H1 (cell line): ENCODE measurements around the gene SYDE2. TPM values are rescaled to one million over a fixed set of nuclear protein-coding genes. Genes with fewer than 3 reads are reported as not detected.
A peak's percentile ranks its signal among the peaks of the same experiment; 100 is the strongest.

ENCODE experiments used
- CTCF ChIA-PET: fragments of 300-600 bp; sonication (Branson Sonifier 250); formaldehyde crosslinking; loops from one replicate; lab custom pipeline; 2021; ENCODE audit not compliant: partially characterized antibody; lab: Charles Lee
- POLR2A ChIA-PET: fragments of 300-600 bp; sonication (Branson Sonifier 250); formaldehyde crosslinking; loops from one replicate; lab custom pipeline; 2021; ENCODE audit warnings: inconsistent platforms; ENCODE audit not compliant: partially characterized antibody; lab: Charles Lee
- DNase-seq, 2 experiments: peaks; one replicate each; pipeline versions ENCODE4 v3.0.0 to v3.0.0-alpha.2; 2010 to 2022; ENCODE audit warnings: low spot score in 2 of 2, low read depth in 1 of 2, mixed read lengths in 1 of 2
- FAIRE-seq: peaks from 2 replicates; lab custom pipeline; 2011; peaks lifted over from hg19 to GRCh38; lab: Jason Lieb, UNC
- H2AFZ ChIP-seq: 2 replicates; pipeline ENCODE4 v1.8.1; 2012; ENCODE audit warnings: low read length, inconsistent platforms
- H2AK5ac ChIP-seq: 2 replicates; pipeline ENCODE4 v1.6.1; 2013; ENCODE audit warnings: low read depth, low read length
- H2BK120ac ChIP-seq: replicated peaks from 2 replicates; pipeline ENCODE3; 2013; ENCODE audit warnings: low read depth, low read length, inconsistent platforms
- H2BK12ac ChIP-seq: 2 replicates; pipeline ENCODE4 v1.6.1; 2013; ENCODE audit warnings: low read depth, low read length
- H2BK15ac ChIP-seq: 2 replicates; pipeline ENCODE4 v1.6.1; 2013; ENCODE audit warnings: low read length
- H2BK20ac ChIP-seq: 2 replicates; pipeline ENCODE4 v1.6.1; 2013; ENCODE audit warnings: low read length
- H2BK5ac ChIP-seq: 2 replicates; pipeline ENCODE4 v1.6.1; 2013; ENCODE audit warnings: low read depth, low read length
- H3K14ac ChIP-seq: 2 replicates; pipeline ENCODE4 v1.6.1; 2013; ENCODE audit warnings: inconsistent platforms; ENCODE audit not compliant: insufficient read length
- H3K18ac ChIP-seq: 2 replicates; pipeline ENCODE4 v1.6.1; 2013; ENCODE audit warnings: low read length; ENCODE audit errors: extremely low read depth
- H3K23ac ChIP-seq: 2 replicates; pipeline ENCODE4 v1.6.1; 2013; ENCODE audit warnings: inconsistent platforms; ENCODE audit not compliant: insufficient read length
- H3K23me2 ChIP-seq: 2 replicates; pipeline ENCODE4 v1.6.1; 2013; ENCODE audit warnings: low read depth, low read length
- H3K27ac ChIP-seq: 2 replicates; pipeline ENCODE4 v1.6.1; 2011; ENCODE audit warnings: low read depth, low read length, inconsistent platforms
- H3K27me3 ChIP-seq, 4 experiments: replicated peaks in 1 of 4; 1 replicate in 1 of 4; 2 replicates in 3 of 4; pipeline versions ENCODE4 v1.6.1 to v1.8.1; 2011 to 2013; ENCODE audit warnings: low read length in 3 of 4, mild to moderate bottlenecking in 3 of 4, inconsistent platforms in 2 of 4, mixed read lengths in 2 of 4, moderate library complexity in 1 of 4; ENCODE audit not compliant: control insufficient read depth in 3 of 4, insufficient read depth in 3 of 4; ENCODE audit errors: extremely low read depth in 1 of 4
- H3K36me3 ChIP-seq, 4 experiments: 2 replicates each; pipeline versions ENCODE4 v1.6.1 to v1.8.1; 2011 to 2013; ENCODE audit warnings: mild to moderate bottlenecking in 4 of 4, low read length in 3 of 4, moderate library complexity in 2 of 4, control low read depth in 1 of 4, inconsistent platforms in 1 of 4; ENCODE audit not compliant: insufficient read depth in 4 of 4, control insufficient read depth in 2 of 4
- H3K4ac ChIP-seq: replicated peaks from 2 replicates; pipeline ENCODE3; 2013; ENCODE audit warnings: low read length, low read depth, mixed read lengths, inconsistent platforms; ENCODE audit not compliant: insufficient read length
- H3K4me1 ChIP-seq, 4 experiments: replicated peaks in 1 of 4; 1 replicate in 1 of 4; 2 replicates in 3 of 4; pipeline versions ENCODE4 v1.6.1 to v1.8.1; 2011 to 2013; ENCODE audit warnings: low read length in 3 of 4, inconsistent platforms in 2 of 4, mixed read lengths in 1 of 4; ENCODE audit not compliant: insufficient read depth in 4 of 4, control insufficient read depth in 3 of 4
- H3K4me2 ChIP-seq, 2 experiments: 2 replicates each; pipeline versions ENCODE4 v1.6.1 to v1.8.1; 2011 to 2013; ENCODE audit warnings: low read depth in 2 of 2, low read length in 2 of 2, control low read depth in 1 of 2, inconsistent platforms in 1 of 2, mild to moderate bottlenecking in 1 of 2; ENCODE audit not compliant: insufficient read depth in 1 of 2
- H3K4me3 ChIP-seq, 4 experiments: fragments of 200-600, 300-600 bp in 1 of 4; sonication (generic), shearing (Covaris generic), sonication (Bioruptor Twin) in 1 of 4; 2 replicates each; pipeline versions ENCODE4 v1.5.1 to v1.8.1; 2011 to 2016; ENCODE audit warnings: low read length in 4 of 4, low read depth in 3 of 4, control low read depth in 2 of 4, inconsistent platforms in 2 of 4, mild to moderate bottlenecking in 2 of 4, mixed read lengths in 1 of 4, moderate library complexity in 1 of 4; ENCODE audit not compliant: insufficient read depth in 2 of 4; ENCODE audit errors: extremely low read depth in 1 of 4
- H3K56ac ChIP-seq: replicated peaks from 2 replicates; pipeline ENCODE3; 2013; ENCODE audit warnings: low read depth, mild to moderate bottlenecking, mixed read lengths, low read length, inconsistent platforms; ENCODE audit not compliant: insufficient read length
- H3K79me1 ChIP-seq: 2 replicates; pipeline ENCODE4 v1.6.1; 2013; ENCODE audit warnings: low read depth, low read length, control low read depth
- H3K79me2 ChIP-seq, 2 experiments: 2 replicates each; pipeline versions ENCODE4 v1.6.1 to v1.8.1; 2012 to 2013; ENCODE audit warnings: low read length in 2 of 2, mild to moderate bottlenecking in 2 of 2, inconsistent platforms in 1 of 2; ENCODE audit not compliant: insufficient read depth in 2 of 2, control insufficient read depth in 1 of 2
- H3K9ac ChIP-seq, 4 experiments: replicated peaks in 1 of 4; 1 replicate in 1 of 4; 2 replicates in 3 of 4; pipeline versions ENCODE4 v1.6.1 to v1.8.1; 2011 to 2013; ENCODE audit warnings: low read depth in 3 of 4, low read length in 3 of 4, control low read depth in 2 of 4, mild to moderate bottlenecking in 2 of 4, moderate library complexity in 2 of 4, inconsistent platforms in 1 of 4; ENCODE audit errors: extremely low read depth in 1 of 4
- H3K9me3 ChIP-seq, 2 experiments: 2 replicates each; pipeline versions ENCODE4 v1.6.1 to v1.8.1; 2012 to 2013; ENCODE audit warnings: mild to moderate bottlenecking in 2 of 2, moderate library complexity in 2 of 2, control low read depth in 1 of 2, inconsistent platforms in 1 of 2, low read depth in 1 of 2, low read length in 1 of 2, mixed read lengths in 1 of 2; ENCODE audit not compliant: insufficient read depth in 2 of 2
- H4K20me1 ChIP-seq, 2 experiments: replicated peaks in 1 of 2; 2 replicates each; pipeline versions ENCODE3 to v1.8.1; 2011 to 2013; ENCODE audit warnings: inconsistent platforms in 2 of 2, low read length in 2 of 2, mild to moderate bottlenecking in 1 of 2; ENCODE audit not compliant: insufficient read depth in 2 of 2, control insufficient read depth in 1 of 2
- H4K5ac ChIP-seq: 2 replicates; pipeline ENCODE4 v1.6.1; 2013; ENCODE audit warnings: low read length, low read depth, mixed read lengths, inconsistent platforms; ENCODE audit not compliant: insufficient read length
- H4K8ac ChIP-seq: 2 replicates; pipeline ENCODE4 v1.8.0; 2013; ENCODE audit warnings: mild to moderate bottlenecking, moderate library complexity, low read length, inconsistent platforms; ENCODE audit not compliant: insufficient read depth; ENCODE audit errors: extremely low read depth
- H4K91ac ChIP-seq: replicated peaks from 2 replicates; pipeline ENCODE3; 2013; ENCODE audit warnings: low read length, mixed read lengths, inconsistent platforms; ENCODE audit not compliant: insufficient read length
- BACH1 ChIP-seq: IDR thresholded peaks from 2 replicates; pipeline ENCODE4 v1.6.1; 2012; ENCODE audit warnings: low read length, improper control_type of control experiment
- BCL11A ChIP-seq, 2 experiments: IDR thresholded peaks; one replicate each; pipeline ENCODE4 v1.6.1; 2011; ENCODE audit warnings: low read depth in 2 of 2, low read length in 2 of 2, mild to moderate bottlenecking in 2 of 2
- BRCA1 ChIP-seq: IDR thresholded peaks from 2 replicates; pipeline ENCODE4 v1.6.1; 2012; ENCODE audit warnings: low read depth, low read length, improper control_type of control experiment
- CHD2 ChIP-seq: IDR thresholded peaks from 2 replicates; pipeline ENCODE4 v1.6.1; 2012; ENCODE audit warnings: low read length, improper control_type of control experiment
- FOSL1 ChIP-seq: IDR thresholded peaks from 2 replicates; pipeline ENCODE4 v1.6.1; 2011; ENCODE audit warnings: mild to moderate bottlenecking, low read depth, low read length, moderate library complexity; ENCODE audit not compliant: insufficient read depth
- HDAC2 ChIP-seq, 2 experiments: fragments of 300-600 bp in 1 of 2; sonication (generic) in 1 of 2; IDR thresholded peaks; 2 replicates each; pipeline ENCODE4 v1.6.1; 2011 to 2012; ENCODE audit warnings: low read depth in 2 of 2, low read length in 2 of 2, mild to moderate bottlenecking in 2 of 2, moderate library complexity in 2 of 2, borderline replicate concordance in 1 of 2, inconsistent platforms in 1 of 2
- KDM4A ChIP-seq: IDR thresholded peaks from one replicate; pipeline ENCODE4 v1.7.1; 2012; ENCODE audit warnings: low read depth, mild to moderate bottlenecking, moderate library complexity, low read length, inconsistent platforms; ENCODE audit not compliant: severe bottlenecking
- NANOG ChIP-seq: IDR thresholded peaks from 2 replicates; pipeline ENCODE4 v1.6.1; 2011; ENCODE audit warnings: low read length, low read depth, mild to moderate bottlenecking, inconsistent platforms; ENCODE audit not compliant: insufficient read depth, poor library complexity, severe bottlenecking
- NRF1 ChIP-seq: IDR thresholded peaks from 2 replicates; pipeline ENCODE4 v1.6.1; 2011; ENCODE audit warnings: mild to moderate bottlenecking, low read depth, low read length, improper control_type of control experiment
- POLR2A ChIP-seq, 2 experiments: IDR thresholded peaks; 1 replicate in 1 of 2; 2 replicates in 1 of 2; pipeline ENCODE4 v1.6.1; 2011; ENCODE audit warnings: low read depth in 2 of 2, low read length in 2 of 2, mild to moderate bottlenecking in 2 of 2; ENCODE audit errors: control extremely low read depth in 1 of 2
- RNF2 ChIP-seq: fragments of 200-900, 300-1000 bp; sonication (generic); IDR thresholded peaks from 2 replicates; pipeline ENCODE4 v1.7.1; 2016; ENCODE audit warnings: borderline replicate concordance, low read depth, mild to moderate bottlenecking, antibody characterized with exemption, low read length; ENCODE audit not compliant: poor library complexity, severe bottlenecking; ENCODE audit errors: missing control alignments
- SIRT6 ChIP-seq: IDR thresholded peaks from one replicate; pipeline ENCODE4 v1.7.1; 2012; ENCODE audit warnings: low read length, inconsistent platforms
- SP4 ChIP-seq: IDR thresholded peaks from 2 replicates; pipeline ENCODE4 v1.6.1; 2012; ENCODE audit warnings: low read length, inconsistent platforms
- SRF ChIP-seq: IDR thresholded peaks from 2 replicates; pipeline ENCODE4 v1.6.1; 2011; ENCODE audit warnings: mild to moderate bottlenecking, low read depth, low read length, moderate library complexity
- TEAD4 ChIP-seq: IDR thresholded peaks from 2 replicates; pipeline ENCODE4 v1.6.1; 2012; ENCODE audit warnings: low read depth, low read length, inconsistent platforms, mixed read lengths
- WGBS, 2 experiments: shearing (Covaris generic) in 1 of 2; methylation state at CpG; one replicate each; pipeline versions ENCODE4 v1.1.6 to v1.1.7; 2013 to 2015; ENCODE audit warnings: low lambda C conversion rate in 2 of 2, mixed read lengths in 2 of 2, inconsistent platforms in 1 of 2, low coverage in 1 of 2, missing lambda C conversion rate in 1 of 2; ENCODE audit not compliant: insufficient replicate concordance in 2 of 2, insufficient coverage in 1 of 2, insufficient read length in 1 of 2; ENCODE audit errors: extremely low coverage in 1 of 2, missing lambda C conversion rate in 1 of 2; 5-methylcytosine and 5-hydroxymethylcytosine counted together
- polyA plus RNA-seq, 7 experiments: library from polyadenylated mRNA; depleted of rRNA in 3 of 7; stranded (reverse) in 5 of 7; unstranded in 2 of 7; fragments of >200 nt in 5 of 7; fragments of 200-250 nt in 2 of 7; gene quantifications; 1 replicate in 5 of 7; 2 replicates in 1 of 7; 4 replicates in 1 of 7; pipeline versions ENCODE4 v1.2.1 to v1.2.3, GENCODE V29; 2011 to 2013; ENCODE audit warnings: missing spikeins in 2 of 7, mixed read lengths in 2 of 7
- total RNA-seq: library from RNA; stranded (reverse); fragmentation: NEBNext Ultra II Directional; extraction: Animal tissue kit (Norgen Biotek cat#: 25700); gene quantifications from 2 replicates; pipeline ENCODE4 v1.2.1, GENCODE V29; 2021

SYDE2 gene
- total and polyA plus RNA-seq, 2 of the 8 experiments (the other 6 are each of a cell fraction or from before 2014, with no cell fraction given), result 1.6 to 14.6 TPM

DNA sequence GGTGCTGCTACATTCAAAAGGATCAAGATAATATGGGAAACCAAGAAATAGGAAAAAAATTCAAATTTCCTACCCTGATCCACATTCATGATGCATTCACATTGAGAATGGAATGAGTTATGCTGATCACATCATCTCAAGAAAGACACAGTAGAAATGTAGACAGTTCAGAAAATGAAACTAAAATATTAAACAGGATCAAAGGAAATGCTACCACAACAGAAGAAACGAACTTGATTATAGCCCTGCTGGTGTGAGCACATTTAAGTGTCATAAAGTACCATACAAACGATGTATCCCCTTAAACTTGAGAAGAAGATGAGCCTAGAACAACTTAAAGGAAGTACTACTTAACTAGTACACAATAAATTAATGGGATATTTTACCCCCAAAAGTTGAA is 21.3 kb downstream of the SYDE2 start:
- no peak overlapping the region for H3K4me3 ChIP-seq
- CTCF ChIA-PET, result interaction anchor here (0.5 to 1.1 kb wide), 2 partner anchors 63 to 75 kb away, joined by 3 to 4 read pairs; no protein-coding TSS in a partner anchor
- H2AK5ac ChIP-seq, result no peak overlapping the region
- H3K18ac ChIP-seq, result no peak overlapping the region
- no peaks in the 10 kb centered on the region for H3K4me1 ChIP-seq
- H3K14ac ChIP-seq, result no peak overlapping the region
- H3K79me2 ChIP-seq, result peaks cover 0 to 4% of the 10 kb centered on the region in 2 experiments; a peak in 3 of 4 replicates
- H3K56ac ChIP-seq, result no peak overlapping the region
- H3K9ac ChIP-seq, result no peak overlapping the region
- no peak overlapping the region for H4K8ac ChIP-seq
- peak; percentile 32 for FAIRE-seq
- no peak for DNase-seq
- H3K27me3 ChIP-seq, result no peaks in the 10 kb centered on the region
- H2BK120ac ChIP-seq, result no peak overlapping the region
- WGBS, 2 experiments, result 75% methylated on average over 2 of the region's 2 CpGs; no CpG with 5 or more reads in 1 of the 2 experiments
- no peak for TF ChIP-seq TEAD4
- no peak for TF ChIP-seq SRF
- no peak for TF ChIP-seq BRCA1
- TF ChIP-seq RNF2, result no peak
- no peak for TF ChIP-seq SIRT6
- no peak for TF ChIP-seq FOSL1
- TF ChIP-seq HDAC2 (IDR thresholded peaks at IDR 0.05; ENCODE audit: borderline replicate concordance in 1 of 2, low read depth in 2 of 2, low read length in 2 of 2), result no peak
- no peak for TF ChIP-seq SP4
- no peak for TF ChIP-seq CHD2
- no peak for TF ChIP-seq KDM4A
- TF ChIP-seq BCL11A (IDR thresholded peaks at IDR 0.05; ENCODE audit: low read depth in 2 of 2, low read length in 2 of 2), result no peak
- no peak for TF ChIP-seq NANOG
- TF ChIP-seq BACH1, result no peak
- no peak for TF ChIP-seq POLR2A (IDR thresholded peaks at IDR 0.05; ENCODE audit: control extremely low read depth in 1 of 2, low read depth in 2 of 2, low read length in 2 of 2)
- no peak for TF ChIP-seq NRF1
- TF ChIP-seq, all 59 proteins: peak for 0
- no peaks in the 10 kb centered on the region for H4K20me1 ChIP-seq
- no peak overlapping the region for H2AFZ ChIP-seq
- no peaks in the 10 kb centered on the region for H3K9me3 ChIP-seq
- no peak overlapping the region for H2BK5ac ChIP-seq
- peaks cover 0 to 14% (median 1%) of the 10 kb centered on the region in 4 experiments; a peak in 3 of 8 replicates for H3K36me3 ChIP-seq
- no peaks in the 10 kb centered on the region for H3K23me2 ChIP-seq
- H3K23ac ChIP-seq, result no peak overlapping the region
- H3K27ac ChIP-seq, result no peak overlapping the region
- no peak overlapping the region for H3K4me2 ChIP-seq
- no peak overlapping the region for H2BK12ac ChIP-seq
- H3K4ac ChIP-seq, result no peak overlapping the region
- H2BK15ac ChIP-seq, result no peak overlapping the region
- no peaks in the 10 kb centered on the region for H3K79me1 ChIP-seq
- no peak overlapping the region for H4K91ac ChIP-seq
- H4K5ac ChIP-seq, result no peak overlapping the region
- no peak overlapping the region for H2BK20ac ChIP-seq
- POLR2A ChIA-PET, result no interaction called here
